SK-N-MC (cell line): Measurements from ENCODE around the gene VPS36.
A peak's percentile ranks its signal among the peaks of the same experiment; 100 is the strongest.

ENCODE experiments used
- DNase-seq: peaks from one replicate; pipeline ENCODE4 v3.0.0-alpha.2; 2011; ENCODE audit warnings: low read depth, low spot score
- H3K27ac ChIP-seq: fragments of 200-600 bp; sonication (generic); 2 replicates; pipeline ENCODE4 v1.5.1; 2016; ENCODE audit warnings: mixed run types
- H3K36me3 ChIP-seq: fragments of 200-600 bp; sonication (generic); 2 replicates; pipeline ENCODE4 v1.6.1; 2017; ENCODE audit warnings: antibody characterized with exemption, low read length, mixed read lengths; ENCODE audit not compliant: insufficient read depth
- H3K4me3 ChIP-seq: fragments of 200-600 bp; sonication (generic); 2 replicates; pipeline ENCODE4 v1.5.1; 2016
- H3K9ac ChIP-seq: fragments of 200-600 bp; sonication (generic); 2 replicates; pipeline ENCODE4 v1.8.0; 2017; ENCODE audit warnings: mixed run types, mixed read lengths; ENCODE audit not compliant: insufficient read length
- H3K9me3 ChIP-seq: fragments of 200-600 bp; sonication (generic); 2 replicates; pipeline ENCODE4 v1.6.1; 2017; ENCODE audit warnings: low read depth, mild to moderate bottlenecking, antibody characterized with exemption, low read length, moderate library complexity, mixed read lengths
- EZH2 ChIP-seq: fragments of 200-600 bp; sonication (generic); IDR thresholded peaks from one replicate; pipeline ENCODE4 v1.6.1; 2017; ENCODE audit warnings: antibody characterized with exemption
- FOXP2 ChIP-seq: optimal IDR thresholded peaks from 2 replicates; pipeline ENCODE3; 2011; ENCODE audit warnings: mild to moderate bottlenecking, moderate library complexity; ENCODE audit not compliant: insufficient read depth; ENCODE audit errors: extremely low read length, control extremely low read depth
- POLR2AphosphoS5 ChIP-seq: IDR thresholded peaks from 2 replicates; pipeline ENCODE4 v1.6.1; 2012; ENCODE audit warnings: mild to moderate bottlenecking, low read depth, low read length, borderline replicate concordance

VPS36 gene

GRCh38 chr13:52461265-52461664 lies 10.8 kb upstream of the VPS36 start:
- no peak overlapping the region for H3K4me3 ChIP-seq
- H3K36me3 ChIP-seq, result peaks cover 97% of the 10 kb centered on the region
- no peaks in the 10 kb centered on the region for H3K9me3 ChIP-seq
- TF ChIP-seq FOXP2 (no peak), EZH2 (no peak), POLR2AphosphoS5 (peak; percentile 19; the same call in 1 of the 2 replicates)
- H3K9ac ChIP-seq, result no peak overlapping the region
- no peak for DNase-seq
- no peak overlapping the region for H3K27ac ChIP-seq

GRCh38 chr13:52459668-52460067 lies 9.2 kb upstream of the VPS36 start:
- DNase-seq, result no peak
- peaks cover 81% of the 10 kb centered on the region for H3K36me3 ChIP-seq

GRCh38 chr13:52455677-52456041 lies 5.2 kb upstream of the VPS36 start:
- DNase-seq, result no peak

More at GRCh38 chr13:52459668-52460067, 9.2 kb upstream of the VPS36 start:
- H3K4me3 ChIP-seq, result no peak overlapping the region
- H3K9ac ChIP-seq, result no peak overlapping the region
- H3K27ac ChIP-seq, result no peak overlapping the region
- no peaks in the 10 kb centered on the region for H3K9me3 ChIP-seq
- no peak for TF ChIP-seq EZH2
- TF ChIP-seq POLR2AphosphoS5, result no peak
- no peak for TF ChIP-seq FOXP2

GRCh38 chr13:52454820-52455676 lies 4.6 kb upstream of the VPS36 start, which contains the start of gene CKAP2:
Gene CKAP2 (plus strand): TSS chr13:52455478. CDS start chr13:52455557, 79 bp downstream.
- Histone ChIP-seq H3K27ac (peak within 1 kb of the TSS; percentile 84), H3K36me3 (peaks cover 35% of the 10 kb centered on the region), H3K9me3 (no peaks in the 10 kb centered on the region), H3K9ac (peak within 1 kb of the TSS; percentile 85), H3K4me3 (peak within 1 kb of the TSS; percentile 86)
- DNase-seq, result peak; percentile 77
- TF ChIP-seq POLR2AphosphoS5 (peak; percentile 92), FOXP2 (no peak)

More at GRCh38 chr13:52455677-52456041, 5.2 kb upstream of the VPS36 start:
- H3K9me3 ChIP-seq, result no peaks in the 10 kb centered on the region
- peak overlapping the region; percentile 85 for H3K9ac ChIP-seq
- peak overlapping the region; percentile 84 for H3K27ac ChIP-seq
- peaks cover 41% of the 10 kb centered on the region for H3K36me3 ChIP-seq
- TF ChIP-seq EZH2, result no peak
- peak; percentile 21; the same call in 1 of the 2 replicates for TF ChIP-seq POLR2AphosphoS5
- H3K4me3 ChIP-seq, result peak overlapping the region; percentile 86

GRCh38 chr13:52454459-52454819 lies 4.0 kb upstream of the VPS36 start:
- TF ChIP-seq FOXP2 (no peak), EZH2 (no peak), POLR2AphosphoS5 (no peak)
- Histone ChIP-seq H3K9me3 (no peaks in the 10 kb centered on the region), H3K36me3 (peaks cover 29% of the 10 kb centered on the region), H3K27ac (no peak overlapping the region; the same call in 1 of the 2 replicates), H3K9ac (peak overlapping the region; percentile 85), H3K4me3 (peak overlapping the region; percentile 86)
- DNase-seq, result no peak

GRCh38 chr13:52452470-52452869 lies 2.0 kb upstream of the VPS36 start:
- TF ChIP-seq FOXP2 (no peak), EZH2 (no peak), POLR2AphosphoS5 (no peak)
- Histone ChIP-seq H3K36me3 (peaks cover 13% of the 10 kb centered on the region), H3K9ac (no peak overlapping the region), H3K27ac (no peak overlapping the region), H3K9me3 (no peaks in the 10 kb centered on the region), H3K4me3 (no peak overlapping the region)
- DNase-seq, result no peak

GRCh38 chr13:52451135-52451804 lies 836 bp upstream of the VPS36 start:
- H3K9me3 ChIP-seq, result no peaks in the 10 kb centered on the region
- H3K9ac ChIP-seq, result no peak overlapping the region
- peak overlapping the region; percentile 94 for H3K4me3 ChIP-seq
- no peak overlapping the region for H3K27ac ChIP-seq
- DNase-seq, result no peak
- peaks cover 3% of the 10 kb centered on the region for H3K36me3 ChIP-seq
- TF ChIP-seq FOXP2 (no peak), POLR2AphosphoS5 (no peak), EZH2 (no peak)

- no peaks in the 10 kb centered on the region for H3K9me3 ChIP-seq
- DNase-seq, result no peak
- H3K4me3 ChIP-seq, result peak overlapping the region; percentile 94
- peak overlapping the region; percentile 46 for H3K9ac ChIP-seq
- TF ChIP-seq FOXP2, result no peak
- TF ChIP-seq EZH2, result no peak
- no peak for TF ChIP-seq POLR2AphosphoS5
- H3K27ac ChIP-seq, result no peak overlapping the region
- H3K36me3 ChIP-seq, result peaks cover 5% of the 10 kb centered on the region; the same call in 1 of the 2 replicates
Measured at GRCh38 chr13:52450793-52451116, 321 bp upstream of the VPS36 start.
